Ascending aorta (tissue), 2 donors: Measurements from ENCODE around the gene PDZD2. TPM values are rescaled to one million over a fixed set of nuclear protein-coding genes. Genes with fewer than 3 reads are reported as not detected.
"Not testable (repeated sequence)": the region's sequence is repeated elsewhere in the genome, so short reads cannot be mapped to it uniquely, and the experiment has no call there.

ENCODE experiments used
- DNase-seq, 2 donors: peaks; one replicate each; pipeline ENCODE4 v3.0.0-alpha.2; 2019; ENCODE audit warnings: low spot score in 2 of 2
- H3K27ac ChIP-seq, 2 donors: fragments of 200-600 bp; sonication (generic); one replicate each; pipeline ENCODE4 v1.5.1; 2016 to 2017; ENCODE audit warnings: mild to moderate bottlenecking in 1 of 2
- H3K27me3 ChIP-seq: fragments of 200-600 bp; sonication (generic); one replicate; pipeline ENCODE4 v1.5.1; 2017
- H3K36me3 ChIP-seq, 2 donors: fragments of 200-600 bp; sonication (generic); one replicate each; pipeline ENCODE4 v1.5.1; 2016
- H3K4me1 ChIP-seq, 2 donors: fragments of 200-600 bp; sonication (generic); one replicate each; pipeline ENCODE4 v1.5.1; 2016 to 2017; ENCODE audit warnings: mild to moderate bottlenecking in 1 of 2
- H3K4me3 ChIP-seq, 2 donors: fragments of 200-600 bp; sonication (generic); one replicate each; pipeline ENCODE4 v1.5.1; 2016 to 2017; ENCODE audit warnings: mild to moderate bottlenecking in 1 of 2
- H3K9me3 ChIP-seq, 2 donors: fragments of 200-600 bp; sonication (generic); one replicate each; pipeline ENCODE4 v1.5.1; 2016
- intact Hi-C: fragments of 100-400 bp; cut with DNase I; formaldehyde crosslinking; loops from one replicate; pipeline ENCODE4 v1.15.1; 2023
- total RNA-seq: library from RNA; depleted of rRNA; stranded (reverse); fragments of >200 nt; gene quantifications from one replicate; pipeline ENCODE4 v1.1.0, GENCODE V29; 2016
- TF ChIP-seq, protein P1 (sequence below), 3 experiments: fragments of 200-600 bp in 2 of 3; fragments of 450-650 bp in 1 of 3; sonication (generic) in 2 of 3; IDR thresholded peaks; one replicate each; pipeline ENCODE4 v1.5.1; 2016 to 2019; ENCODE audit warnings: antibody characterized with exemption in 3 of 3, mild to moderate bottlenecking in 1 of 3, moderate library complexity in 1 of 3

PDZD2 gene
- total RNA-seq, 1 donor from 2014 or later: 8.1 TPM

DNA sequence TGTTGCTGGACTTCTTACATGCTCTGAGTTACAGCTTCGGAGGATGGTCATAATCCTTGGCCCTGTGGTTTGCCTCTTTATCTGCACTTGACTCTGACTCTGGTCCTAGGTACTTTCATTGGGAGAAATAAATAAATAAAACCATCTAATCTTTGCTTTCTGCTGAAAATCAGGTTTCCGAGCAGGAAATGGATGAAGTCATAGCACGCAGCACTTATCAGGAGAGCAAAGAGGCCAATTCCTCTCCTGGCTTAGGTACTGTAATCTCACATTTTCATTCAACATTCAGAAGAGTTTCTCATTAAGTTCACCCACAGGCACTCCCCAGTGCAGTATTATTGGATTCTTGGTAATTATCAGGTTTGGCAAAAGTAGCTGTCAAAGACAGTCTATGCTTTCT lies 430.5 kb downstream of the PDZD2 start:
- no peak for DNase-seq
- no peak overlapping the region for H3K4me3 ChIP-seq
- H3K4me1 ChIP-seq: no peaks in the 10 kb centered on the region
- H3K27ac ChIP-seq: no peak overlapping the region
- TF ChIP-seq, protein P1, sequence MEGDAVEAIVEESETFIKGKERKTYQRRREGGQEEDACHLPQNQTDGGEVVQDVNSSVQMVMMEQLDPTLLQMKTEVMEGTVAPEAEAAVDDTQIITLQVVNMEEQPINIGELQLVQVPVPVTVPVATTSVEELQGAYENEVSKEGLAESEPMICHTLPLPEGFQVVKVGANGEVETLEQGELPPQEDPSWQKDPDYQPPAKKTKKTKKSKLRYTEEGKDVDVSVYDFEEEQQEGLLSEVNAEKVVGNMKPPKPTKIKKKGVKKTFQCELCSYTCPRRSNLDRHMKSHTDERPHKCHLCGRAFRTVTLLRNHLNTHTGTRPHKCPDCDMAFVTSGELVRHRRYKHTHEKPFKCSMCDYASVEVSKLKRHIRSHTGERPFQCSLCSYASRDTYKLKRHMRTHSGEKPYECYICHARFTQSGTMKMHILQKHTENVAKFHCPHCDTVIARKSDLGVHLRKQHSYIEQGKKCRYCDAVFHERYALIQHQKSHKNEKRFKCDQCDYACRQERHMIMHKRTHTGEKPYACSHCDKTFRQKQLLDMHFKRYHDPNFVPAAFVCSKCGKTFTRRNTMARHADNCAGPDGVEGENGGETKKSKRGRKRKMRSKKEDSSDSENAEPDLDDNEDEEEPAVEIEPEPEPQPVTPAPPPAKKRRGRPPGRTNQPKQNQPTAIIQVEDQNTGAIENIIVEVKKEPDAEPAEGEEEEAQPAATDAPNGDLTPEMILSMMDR (IDR thresholded peaks at IDR 0.05): no peak
- intact Hi-C loops: no loop called here
- H3K9me3 ChIP-seq: no peaks in the 10 kb centered on the region
- peaks cover 0 to 6% of the 10 kb centered on the region in 2 donors for H3K36me3 ChIP-seq
- H3K27me3 ChIP-seq: no peaks in the 10 kb centered on the region

DNA sequence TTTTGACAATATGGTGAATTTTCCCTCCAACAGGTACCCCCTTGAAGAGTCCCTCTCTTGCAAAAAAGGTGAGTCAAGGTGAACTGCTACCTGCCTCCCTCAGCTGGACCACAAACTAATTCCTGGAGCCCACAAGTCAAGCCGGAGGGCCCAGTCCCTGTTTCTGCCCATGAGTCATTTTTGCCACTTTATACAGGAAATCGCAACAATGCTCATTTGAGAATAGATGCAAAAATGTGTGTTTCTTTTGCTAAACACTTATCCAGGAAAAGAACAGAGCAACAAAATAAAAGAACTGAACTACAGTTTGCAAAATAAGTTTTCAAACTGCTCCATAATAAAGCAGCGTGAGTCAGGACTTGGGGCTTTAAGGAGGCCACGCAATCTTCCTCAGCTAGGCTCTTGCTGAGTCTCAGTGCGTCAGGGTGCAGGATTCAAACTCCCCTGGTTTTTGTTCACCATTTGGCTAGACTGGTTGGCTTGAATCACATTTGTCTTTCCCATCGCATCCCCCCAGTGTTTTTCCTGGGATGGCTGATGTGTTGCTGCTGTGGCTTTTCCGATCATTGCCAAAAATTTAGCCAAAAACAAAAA lies 432.5 kb downstream of the PDZD2 start:
- intact Hi-C loops: no loop called here
- Histone ChIP-seq H3K9me3 (no peaks in the 10 kb centered on the region), H3K4me3 (no peak overlapping the region), H3K27me3 (no peaks in the 10 kb centered on the region), H3K27ac (no peak overlapping the region), H3K36me3 (peaks cover 0 to 6% of the 10 kb centered on the region in 2 donors), H3K4me1 (no peaks in the 10 kb centered on the region)
- no peak for DNase-seq
- TF ChIP-seq, protein P1 (IDR thresholded peaks at IDR 0.05): no peak

DNA sequence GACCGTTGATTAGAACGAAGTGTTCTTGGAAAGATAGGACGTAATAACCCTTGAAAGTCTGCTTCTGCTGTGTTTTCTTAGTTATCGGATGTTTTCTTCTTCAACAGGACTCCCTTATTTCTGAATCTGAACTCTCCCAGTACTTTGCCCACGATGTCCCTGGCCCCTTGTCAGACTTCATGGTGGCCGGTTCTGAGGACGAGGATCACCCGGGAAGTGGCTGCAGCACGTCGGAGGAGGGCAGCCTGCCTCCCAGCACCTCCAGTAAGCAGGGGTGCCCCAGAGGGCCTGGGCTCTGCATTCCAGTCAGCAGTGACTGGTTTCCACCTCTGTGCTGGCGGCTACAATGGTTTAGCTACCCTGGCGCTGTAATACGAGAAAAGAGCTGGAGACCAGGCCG lies 433.1 kb downstream of the PDZD2 start:
- Histone ChIP-seq H3K27me3 (no peaks in the 10 kb centered on the region), H3K4me1 (no peaks in the 10 kb centered on the region), H3K36me3 (peaks cover 0 to 6% of the 10 kb centered on the region in 2 donors), H3K4me3 (no peak overlapping the region), H3K27ac (no peak overlapping the region), H3K9me3 (no peaks in the 10 kb centered on the region)
- no peak for DNase-seq
- intact Hi-C loops: no loop called here
- TF ChIP-seq, protein P1 (IDR thresholded peaks at IDR 0.05): no peak

DNA sequence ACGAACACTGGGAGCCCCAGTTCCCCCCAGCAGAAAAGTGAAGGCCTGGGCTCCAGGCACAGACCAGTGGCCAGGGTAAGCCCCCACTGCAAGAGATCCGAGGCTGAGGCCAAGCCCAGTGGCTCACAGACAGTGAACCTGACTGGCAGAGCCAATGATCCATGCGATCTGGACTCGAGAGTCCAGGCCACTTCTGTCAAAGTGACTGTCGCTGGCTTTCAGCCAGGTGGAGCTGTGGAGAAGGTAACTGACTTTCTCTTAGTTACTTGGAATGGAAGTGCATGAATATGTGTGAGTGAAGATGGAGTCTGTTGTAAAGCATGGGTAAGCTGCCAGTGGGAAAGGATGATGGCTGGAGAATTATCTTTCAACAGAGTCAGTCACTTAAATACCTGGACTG lies 435.5 kb downstream of the PDZD2 start:
- Histone ChIP-seq H3K36me3 (peaks cover 0 to 8% of the 10 kb centered on the region in 2 donors), H3K4me1 (no peaks in the 10 kb centered on the region), H3K9me3 (no peaks in the 10 kb centered on the region), H3K27ac (no peak overlapping the region), H3K27me3 (no peaks in the 10 kb centered on the region), H3K4me3 (no peak overlapping the region)
- DNase-seq: no peak
- intact Hi-C loops: no loop called here
- TF ChIP-seq, protein P1 (IDR thresholded peaks at IDR 0.05): no peak

DNA sequence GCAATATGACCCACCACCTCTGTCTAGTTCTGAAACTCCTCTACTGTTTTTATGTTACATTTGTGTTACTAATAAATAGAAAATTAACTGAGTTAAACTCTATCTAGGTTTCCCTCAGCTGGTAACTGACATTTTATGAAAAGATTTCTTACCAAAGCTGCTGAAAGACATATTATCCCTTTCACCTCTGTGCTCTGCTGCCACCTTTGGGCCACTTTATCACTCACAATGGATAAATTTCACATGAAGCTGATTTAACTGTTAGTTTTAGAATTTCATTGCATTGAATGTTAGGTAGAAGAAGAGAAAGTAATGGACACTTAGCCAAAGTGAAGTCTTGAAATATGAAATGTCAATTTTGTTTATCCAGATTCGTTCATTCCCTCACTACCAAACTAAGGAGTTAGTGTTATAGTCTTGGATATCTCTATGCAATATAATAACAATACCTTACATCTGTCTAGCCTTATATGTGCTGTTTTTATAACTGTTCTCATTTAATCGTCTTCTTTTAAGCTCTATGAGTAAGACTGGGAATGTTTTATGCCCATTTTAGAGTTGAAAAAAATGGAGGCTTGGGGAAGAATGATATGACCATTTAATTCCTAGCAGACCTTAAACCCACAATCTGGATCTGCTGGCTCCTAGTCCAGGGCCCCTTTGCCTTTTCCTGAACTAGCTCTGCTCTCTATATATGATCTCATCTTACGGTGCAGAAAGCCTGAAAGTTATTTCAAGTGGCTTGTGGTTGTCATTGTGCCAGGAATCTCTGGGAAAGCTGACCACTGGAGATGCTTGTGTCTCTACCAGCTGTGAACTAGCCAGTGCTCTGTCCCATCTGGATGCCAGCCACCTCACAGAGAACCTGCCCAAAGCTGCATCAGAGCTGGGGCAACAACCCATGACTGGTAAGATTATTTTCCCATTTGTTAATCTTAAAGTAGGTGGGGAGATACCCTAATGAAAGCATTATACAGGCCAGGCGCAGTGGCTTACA lies 438.1 kb downstream of the PDZD2 start:
- Histone ChIP-seq H3K27me3 (no peaks in the 10 kb centered on the region), H3K4me3 (no peak overlapping the region), H3K4me1 (no peaks in the 10 kb centered on the region), H3K9me3 (no peaks in the 10 kb centered on the region), H3K27ac (no peak overlapping the region), H3K36me3 (peaks cover 0 to 9% of the 10 kb centered on the region in 2 donors)
- TF ChIP-seq, protein P1 (IDR thresholded peaks at IDR 0.05): peak; percentile 39 to 83 (median 58)
- intact Hi-C loops: loop anchor here (1.0 kb wide), 1 partner anchor 252 kb away; no protein-coding TSS in a partner anchor
- DNase-seq: no peak

DNA sequence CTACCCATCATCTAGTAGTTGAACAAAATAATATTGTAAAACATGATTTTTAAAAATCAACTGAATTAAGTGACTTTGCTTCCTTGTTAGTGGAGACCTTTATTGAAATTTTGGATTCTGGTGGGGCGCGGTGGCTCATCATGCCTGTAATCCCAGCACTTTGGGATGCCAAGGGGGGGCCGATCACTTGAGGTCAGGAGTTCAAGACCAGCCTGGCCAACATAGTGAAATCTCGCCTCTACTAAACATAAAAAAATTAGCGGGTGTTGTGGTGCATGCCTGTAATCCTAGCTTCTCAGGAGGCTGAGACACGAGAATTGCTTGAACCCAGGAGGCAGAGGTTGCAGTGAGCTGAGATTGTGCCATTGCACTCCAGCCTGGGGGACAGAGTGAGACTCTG lies 439.9 kb downstream of the PDZD2 start:
- DNase-seq, H3K36me3 ChIP-seq, intact Hi-C loops: not testable (repeated sequence)

DNA sequence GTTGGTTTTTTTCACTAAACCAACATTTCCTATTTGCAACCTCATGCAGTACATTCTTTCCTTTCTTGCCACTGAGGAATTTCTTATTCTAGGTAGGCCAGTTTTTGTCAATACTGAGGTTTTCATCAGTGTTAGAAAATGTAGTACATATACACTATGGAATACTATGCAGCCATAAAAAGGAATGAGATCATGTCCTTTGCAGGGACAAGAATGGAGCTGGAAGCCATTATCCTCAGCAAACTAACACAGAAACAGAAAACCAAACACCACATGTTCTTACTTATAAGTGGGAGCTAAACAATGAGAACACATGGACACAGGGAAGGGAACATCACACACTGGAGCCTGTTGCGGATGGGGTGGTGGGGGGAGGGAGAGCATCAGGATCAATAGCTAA lies 441.6 kb downstream of the PDZD2 start:
- intact Hi-C loops, H3K9me3 ChIP-seq, H3K27me3 ChIP-seq, H3K4me1 ChIP-seq, H3K4me3 ChIP-seq, H3K27ac ChIP-seq, DNase-seq, H3K36me3 ChIP-seq: not testable (repeated sequence)

More for the DNA sequence above, 439.9 kb downstream of the PDZD2 start:
- H3K27me3 ChIP-seq, H3K27ac ChIP-seq, H3K4me1 ChIP-seq, H3K4me3 ChIP-seq, H3K9me3 ChIP-seq: not testable (repeated sequence)
